PFSK-1 (cell line): ENCODE measurements around the gene TMEM181.

Source experiments
- FOXP2 ChIP-seq: optimal IDR thresholded peaks from 2 replicates; pipeline ENCODE3; 2011; ENCODE audit warnings: borderline replicate concordance, control low read depth, inconsistent platforms; ENCODE audit not compliant: insufficient read depth; ENCODE audit errors: extremely low read length, extremely low read depth
- POLR2AphosphoS5 ChIP-seq: IDR thresholded peaks from 2 replicates; pipeline ENCODE4 v1.6.1; 2012; ENCODE audit warnings: low read depth, mild to moderate bottlenecking, control low read depth, low read length, moderate library complexity
- REST ChIP-seq, 2 experiments: IDR thresholded peaks; 2 replicates each; pipeline versions ENCODE4 v1.6.1 to v1.8.0; 2011 to 2012; ENCODE audit warnings: low read depth in 2 of 2, low read length in 2 of 2, control low read depth in 1 of 2, inconsistent platforms in 1 of 2, mild to moderate bottlenecking in 1 of 2, moderate library complexity in 1 of 2; ENCODE audit not compliant: insufficient read depth in 1 of 2
- SIN3A ChIP-seq: IDR thresholded peaks from 2 replicates; pipeline ENCODE4 v1.6.1; 2012; ENCODE audit warnings: mild to moderate bottlenecking, low read length, moderate library complexity, borderline replicate concordance; ENCODE audit not compliant: insufficient read depth
- TAF1 ChIP-seq: IDR thresholded peaks from 2 replicates; pipeline ENCODE4 v1.6.1; 2012; ENCODE audit warnings: low read length, control low read depth, borderline replicate concordance; ENCODE audit not compliant: insufficient read depth

TMEM181 gene

GRCh38 chr6:158663625-158664165 lies 103.8 kb downstream of the TMEM181 start:
- TF ChIP-seq TAF1 (no peak), SIN3A (no peak), FOXP2 (no peak), POLR2AphosphoS5 (no peak), REST (IDR thresholded peaks at IDR 0.05; ENCODE audit: insufficient read depth in 1 of 2, low read depth in 2 of 2, low read length in 2 of 2) (no peak)

DNA sequence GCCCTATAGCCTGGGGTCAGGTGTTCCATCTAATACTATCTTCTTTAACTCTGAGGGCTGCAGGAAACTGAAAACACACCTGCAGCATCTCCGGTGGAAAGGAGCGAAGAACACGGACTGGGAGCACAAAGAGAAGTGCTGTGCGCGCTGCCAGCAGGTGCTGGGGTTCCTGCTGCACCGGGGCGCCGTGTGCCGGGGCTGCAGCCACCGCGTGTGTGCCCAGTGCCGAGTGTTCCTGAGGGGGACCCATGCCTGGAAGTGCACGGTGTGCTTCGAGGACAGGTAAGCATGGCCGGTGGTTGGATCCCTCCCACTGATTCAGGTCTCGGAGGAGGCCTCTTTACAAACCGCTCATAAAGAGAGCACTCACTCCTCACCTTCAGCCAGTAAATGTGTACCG lies 105.4 kb downstream of the TMEM181 start:
- TF ChIP-seq REST (IDR thresholded peaks at IDR 0.05; ENCODE audit: insufficient read depth in 1 of 2, low read depth in 2 of 2, low read length in 2 of 2) = no peak
- TF ChIP-seq TAF1 = no peak
- TF ChIP-seq SIN3A = no peak
- TF ChIP-seq FOXP2 = no peak
- TF ChIP-seq POLR2AphosphoS5 = no peak

- no peak for TF ChIP-seq TAF1
- TF ChIP-seq FOXP2 = no peak
- no peak for TF ChIP-seq REST (IDR thresholded peaks at IDR 0.05; ENCODE audit: insufficient read depth in 1 of 2, low read depth in 2 of 2, low read length in 2 of 2)
- TF ChIP-seq SIN3A = no peak
- TF ChIP-seq POLR2AphosphoS5 = no peak
Measured at GRCh38 chr6:158666628-158667359, 106.9 kb downstream of the TMEM181 start.

- TF ChIP-seq REST (IDR thresholded peaks at IDR 0.05; ENCODE audit: insufficient read depth in 1 of 2, low read depth in 2 of 2, low read length in 2 of 2) (no peak), POLR2AphosphoS5 (no peak), FOXP2 (no peak), TAF1 (no peak), SIN3A (no peak)
Measured at GRCh38 chr6:158667360-158667981, 107.6 kb downstream of the TMEM181 start.
